GM12865 (cell line): Measurements from ENCODE around the gene GALR3.

Experiments
- DNase-seq: peaks from one replicate; pipeline ENCODE4 v3.0.0; 2010; ENCODE audit warnings: low read depth
- H3K4me3 ChIP-seq: 2 replicates; pipeline ENCODE4 v1.5.1; 2011; ENCODE audit warnings: mild to moderate bottlenecking, low read depth, low read length, control low read depth
- TF ChIP-seq, protein P1 (sequence below): IDR thresholded peaks from 2 replicates; pipeline ENCODE4 v1.5.1; 2011; ENCODE audit warnings: low read length, control low read depth, low read depth, inconsistent platforms; ENCODE audit not compliant: insufficient read depth; ENCODE audit errors: missing control alignments

Gene GALR3

DNA sequence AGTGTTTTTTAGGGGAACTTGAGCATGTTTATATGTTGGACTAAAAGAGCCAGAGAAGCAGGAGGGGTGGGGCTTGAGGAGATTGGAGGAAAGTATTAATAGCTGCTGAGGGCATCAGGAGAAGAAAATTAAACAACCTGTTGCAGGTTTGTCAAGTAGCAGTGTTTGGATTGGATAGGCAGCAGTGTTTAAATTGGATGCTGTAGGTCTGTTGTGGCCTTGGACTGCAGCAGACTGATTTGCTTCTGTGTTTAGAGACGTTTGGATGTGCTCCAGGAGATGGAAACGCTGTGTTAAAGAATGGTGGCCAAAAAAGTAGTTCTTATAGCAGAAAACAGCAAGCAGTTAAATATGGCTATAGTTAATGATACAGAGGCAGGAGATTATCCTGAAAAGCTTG lies 31.8 kb downstream of the GALR3 start:
- no peak overlapping the region for H3K4me3 ChIP-seq
- DNase-seq = no peak
- TF ChIP-seq, protein P1, sequence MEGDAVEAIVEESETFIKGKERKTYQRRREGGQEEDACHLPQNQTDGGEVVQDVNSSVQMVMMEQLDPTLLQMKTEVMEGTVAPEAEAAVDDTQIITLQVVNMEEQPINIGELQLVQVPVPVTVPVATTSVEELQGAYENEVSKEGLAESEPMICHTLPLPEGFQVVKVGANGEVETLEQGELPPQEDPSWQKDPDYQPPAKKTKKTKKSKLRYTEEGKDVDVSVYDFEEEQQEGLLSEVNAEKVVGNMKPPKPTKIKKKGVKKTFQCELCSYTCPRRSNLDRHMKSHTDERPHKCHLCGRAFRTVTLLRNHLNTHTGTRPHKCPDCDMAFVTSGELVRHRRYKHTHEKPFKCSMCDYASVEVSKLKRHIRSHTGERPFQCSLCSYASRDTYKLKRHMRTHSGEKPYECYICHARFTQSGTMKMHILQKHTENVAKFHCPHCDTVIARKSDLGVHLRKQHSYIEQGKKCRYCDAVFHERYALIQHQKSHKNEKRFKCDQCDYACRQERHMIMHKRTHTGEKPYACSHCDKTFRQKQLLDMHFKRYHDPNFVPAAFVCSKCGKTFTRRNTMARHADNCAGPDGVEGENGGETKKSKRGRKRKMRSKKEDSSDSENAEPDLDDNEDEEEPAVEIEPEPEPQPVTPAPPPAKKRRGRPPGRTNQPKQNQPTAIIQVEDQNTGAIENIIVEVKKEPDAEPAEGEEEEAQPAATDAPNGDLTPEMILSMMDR = no peak

DNA sequence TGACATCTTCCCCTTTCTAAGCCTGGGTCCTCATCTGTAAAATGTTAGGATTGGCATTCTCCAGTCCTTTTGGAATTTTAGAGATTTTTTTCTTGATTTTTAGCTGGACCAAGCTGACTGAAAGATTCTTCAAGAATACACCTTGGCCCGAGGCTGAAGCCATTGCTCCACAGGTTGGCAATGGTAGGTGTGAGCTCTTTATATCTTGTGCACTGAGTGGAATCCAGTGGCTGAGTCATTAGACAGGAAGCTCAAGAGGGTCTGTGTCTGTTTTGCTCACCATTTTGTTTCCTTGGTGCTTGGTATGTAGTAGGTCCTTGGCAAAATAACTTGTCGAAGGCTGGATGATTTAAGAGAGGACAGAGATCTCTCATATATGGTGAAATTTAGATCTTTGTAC lies 32.3 kb downstream of the GALR3 start:
- no peak overlapping the region for H3K4me3 ChIP-seq
- DNase-seq = no peak
- TF ChIP-seq, protein P1 = no peak

DNA sequence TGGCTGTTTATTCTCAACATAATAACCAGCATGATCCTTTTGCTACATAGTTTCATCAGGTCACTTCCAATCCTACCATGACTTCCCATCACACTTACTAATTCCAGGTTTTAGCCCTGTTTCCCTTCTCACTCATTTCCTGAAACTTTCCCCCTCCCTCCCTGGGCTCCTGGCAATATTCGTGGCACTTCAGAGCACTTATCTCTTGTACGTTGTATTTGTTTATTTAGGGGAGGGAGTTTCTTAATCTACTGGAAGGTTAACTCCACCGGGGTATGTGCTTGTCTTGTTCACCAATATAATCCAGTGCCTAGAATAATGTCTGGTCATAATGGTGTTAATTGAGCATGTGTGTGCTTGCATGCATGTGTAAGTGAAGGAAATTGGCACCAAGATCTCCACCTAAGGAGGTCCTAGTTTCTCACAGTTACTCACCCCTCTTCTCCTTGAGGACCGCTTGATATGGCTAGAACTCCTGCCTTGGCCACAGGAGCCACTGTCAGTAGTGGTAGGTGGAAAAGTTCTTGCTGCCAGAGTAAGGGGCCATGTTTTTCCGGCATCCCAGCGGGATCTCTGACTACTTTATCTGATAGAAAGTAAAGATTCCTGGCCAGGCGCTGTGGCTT lies 37.7 kb downstream of the GALR3 start:
- TF ChIP-seq, protein P1 = no peak
- no peak for DNase-seq
- no peak overlapping the region for H3K4me3 ChIP-seq

DNA sequence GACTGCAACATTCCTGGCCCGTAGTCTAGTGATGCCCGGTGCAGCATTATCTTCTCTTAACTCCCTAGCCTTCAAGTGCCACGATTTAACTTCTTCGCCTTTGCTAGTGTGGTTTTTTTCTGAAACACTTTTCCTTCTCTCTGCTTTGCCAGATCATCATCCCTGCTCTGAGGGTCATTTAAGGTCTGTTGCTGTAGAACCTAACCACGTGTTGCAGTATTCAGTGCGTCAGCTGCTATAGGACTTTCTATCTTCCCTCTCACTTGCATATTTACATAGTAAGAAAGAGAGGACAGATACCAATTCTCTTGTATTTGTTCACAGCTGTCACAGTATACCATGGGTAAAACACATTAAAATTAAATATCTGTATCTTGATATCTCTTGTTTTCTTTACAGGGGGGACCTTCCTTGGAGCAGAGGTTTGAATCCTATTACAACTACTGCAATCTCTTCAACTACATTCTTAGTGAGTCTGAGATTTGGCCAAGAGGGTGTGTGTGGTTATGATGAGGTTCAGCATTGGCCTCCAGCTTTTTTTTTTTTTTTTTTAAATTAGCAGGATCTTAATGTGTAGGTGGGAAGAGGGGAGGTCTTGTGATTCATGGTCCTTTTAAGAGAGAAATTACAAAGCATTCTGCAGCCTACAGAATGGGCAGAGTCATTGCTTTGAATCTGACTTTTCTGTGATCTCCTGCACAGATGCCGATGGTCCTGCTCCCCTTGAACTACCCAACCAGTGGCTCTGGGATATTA lies 39.6 kb downstream of the GALR3 start:
- no peak overlapping the region for H3K4me3 ChIP-seq
- DNase-seq = no peak
- TF ChIP-seq, protein P1 = no peak

DNA sequence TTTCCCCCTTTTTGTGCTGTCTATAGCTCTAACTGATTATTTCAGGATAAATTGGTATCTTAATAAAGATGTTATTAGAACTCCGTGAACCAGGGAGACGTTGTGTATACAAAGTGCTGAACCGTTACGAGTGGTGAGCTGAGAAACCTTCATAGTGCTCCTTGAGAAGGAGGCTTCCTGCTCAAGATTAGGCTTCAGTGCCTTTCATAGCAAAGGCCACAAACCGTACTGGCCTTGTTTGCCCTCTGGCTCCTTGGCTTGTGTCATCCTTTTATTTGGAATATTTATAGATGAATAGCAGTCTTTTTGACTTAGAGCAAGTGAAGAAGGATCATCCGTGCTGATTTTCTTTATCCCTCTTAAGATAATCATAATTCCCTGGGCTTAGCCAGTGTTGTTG lies 42.3 kb downstream of the GALR3 start:
- TF ChIP-seq, protein P1 = no peak
- DNase-seq = no peak
- H3K4me3 ChIP-seq = no peak overlapping the region

DNA sequence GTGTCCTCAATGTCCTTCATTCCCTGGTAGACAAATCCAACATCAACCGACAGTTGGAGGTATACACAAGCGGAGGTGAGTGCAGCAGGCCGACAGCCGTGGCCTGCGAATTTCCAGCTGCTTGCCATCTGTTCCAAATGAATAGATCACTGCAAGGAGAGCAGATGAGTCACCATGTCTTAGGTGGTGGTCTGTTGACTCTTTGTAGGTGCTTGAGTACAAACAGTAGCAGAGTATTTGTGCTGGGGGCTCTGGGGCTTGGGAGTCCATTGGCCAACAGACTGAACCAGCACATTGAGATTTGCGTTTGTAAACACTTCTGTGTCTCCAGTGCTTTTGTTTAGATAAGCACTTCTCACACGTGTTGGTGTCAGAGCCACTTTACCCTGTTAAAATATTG lies 47.1 kb downstream of the GALR3 start:
- DNase-seq = no peak
- TF ChIP-seq, protein P1 = no peak
- H3K4me3 ChIP-seq = no peak overlapping the region
